GM19193 (cell line): ENCODE measurements around the gene FYB1.

Experiments
- POLR2A ChIP-seq: IDR thresholded peaks from 4 replicates; pipeline ENCODE4 v1.6.1; 2011; ENCODE audit not compliant: insufficient read depth, insufficient read length; ENCODE audit errors: extremely low read depth

Gene FYB1

DNA sequence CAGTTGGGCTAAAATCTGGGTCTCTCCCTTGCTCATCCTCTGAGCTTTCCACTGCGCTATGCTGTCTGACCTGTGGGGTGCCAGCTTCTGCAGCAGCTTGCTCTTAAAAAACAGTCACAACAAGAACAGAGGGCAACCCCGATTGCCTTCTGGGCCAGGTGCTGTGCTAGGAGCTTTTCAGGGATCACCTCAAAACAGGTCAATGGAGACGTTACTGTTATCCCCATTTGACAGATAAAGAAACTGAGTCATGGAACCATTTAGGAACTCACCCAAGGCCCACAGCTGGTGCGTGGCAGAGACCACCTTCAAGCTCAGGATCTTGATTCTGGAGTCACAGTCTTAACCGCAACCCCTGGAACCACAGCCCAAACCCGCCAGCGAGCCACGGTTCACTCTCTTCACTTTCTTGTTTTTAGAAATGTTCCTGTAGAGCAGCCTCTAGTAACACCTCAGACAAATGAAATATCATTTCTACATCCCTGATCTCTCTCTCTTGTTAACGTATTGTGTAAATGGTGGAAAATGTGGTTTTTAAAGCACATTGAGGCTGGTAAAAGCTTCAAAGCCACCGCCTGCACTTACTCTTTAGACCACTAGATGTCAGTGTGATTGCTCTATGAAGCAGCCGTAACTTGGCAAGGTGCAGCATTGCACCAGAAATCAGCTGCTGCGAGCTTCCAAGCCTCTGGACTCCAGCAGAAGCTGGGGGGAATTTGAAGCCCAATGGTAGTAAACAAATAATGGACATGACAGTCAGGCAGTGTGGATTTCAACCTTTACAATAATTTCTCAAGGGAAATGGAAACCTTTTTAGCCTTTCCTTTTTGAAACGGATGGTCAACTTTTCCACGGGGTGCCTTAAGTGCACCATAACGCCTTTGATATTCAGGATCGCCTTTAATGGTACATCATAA, 1.7 kb downstream of the FYB1 start:
- TF ChIP-seq POLR2A = no peak

DNA sequence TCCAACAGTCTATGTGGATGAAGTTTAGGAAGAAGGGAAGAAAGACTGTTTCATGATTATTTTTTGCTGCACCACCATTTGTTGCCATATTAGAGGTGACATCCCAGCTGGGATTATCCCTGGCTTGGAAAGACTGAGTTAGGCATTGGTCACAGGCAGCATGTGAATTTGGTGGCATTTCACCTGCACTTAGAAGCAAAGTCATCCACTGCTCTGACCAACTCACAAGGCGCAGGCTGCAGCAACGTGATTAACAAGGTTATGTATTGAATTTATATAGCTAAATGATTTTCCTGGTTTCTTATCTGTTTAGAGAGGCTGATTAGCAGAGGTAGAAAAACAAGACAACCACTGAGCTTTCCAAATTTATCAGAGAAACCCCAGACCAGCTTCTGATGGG, 2.7 kb downstream of the FYB1 start:
- no peak for TF ChIP-seq POLR2A

DNA sequence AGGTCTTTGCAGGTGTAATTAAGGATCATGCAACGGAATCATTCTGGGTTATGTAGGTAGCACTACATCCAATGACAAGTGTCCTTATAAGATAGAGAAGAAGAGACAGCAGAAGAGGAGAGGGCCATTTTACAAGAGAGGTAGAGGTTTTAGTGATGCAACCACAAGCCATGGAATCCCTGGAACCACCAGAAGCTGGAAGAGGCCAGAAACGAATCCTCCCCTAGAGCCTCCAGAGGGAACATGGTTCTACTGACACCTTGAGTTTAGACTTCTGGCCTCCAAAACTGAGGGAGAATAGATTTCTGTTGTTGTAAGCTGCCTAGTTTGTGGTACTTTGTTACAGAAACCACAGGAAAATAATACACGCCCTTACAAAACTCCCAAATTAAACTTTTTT, 3.5 kb downstream of the FYB1 start:
- TF ChIP-seq POLR2A = no peak

DNA sequence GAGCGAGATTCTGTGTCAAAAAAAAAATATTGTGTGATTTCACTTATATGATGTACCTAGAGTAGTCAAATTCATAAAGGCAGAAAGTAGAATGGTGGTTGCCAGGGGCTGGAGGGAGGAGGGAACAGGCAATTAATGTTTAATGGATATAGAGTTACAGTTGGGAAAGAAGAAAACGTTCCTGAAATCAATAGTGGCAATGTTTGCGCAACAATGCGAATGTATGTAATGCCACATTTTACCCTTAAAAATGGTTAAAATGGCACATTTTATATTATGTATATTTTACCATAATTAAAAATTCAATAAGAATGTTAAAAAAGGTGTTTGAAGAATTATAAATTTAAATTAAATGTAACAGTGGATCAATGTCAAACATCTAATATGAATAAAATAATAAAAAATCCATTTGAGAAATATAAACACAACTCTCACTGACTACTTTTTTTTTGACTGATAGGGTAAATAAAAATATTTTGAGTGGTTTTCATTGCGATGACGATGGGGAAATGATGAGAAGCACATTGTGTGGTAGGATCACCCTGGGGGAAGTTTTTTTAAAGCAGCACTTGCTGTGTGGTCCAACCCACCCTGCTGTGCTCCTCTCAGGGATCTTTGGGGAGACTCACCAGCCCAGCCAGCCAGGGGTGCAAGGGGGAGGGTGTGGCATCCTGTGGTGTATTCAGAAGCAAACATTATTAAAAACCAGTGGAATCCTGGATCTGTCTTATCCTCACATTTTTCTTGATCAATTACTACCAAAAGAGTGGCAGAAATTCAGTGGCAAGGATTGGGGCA, 4.3 kb downstream of the FYB1 start:
- no peak for TF ChIP-seq POLR2A

DNA sequence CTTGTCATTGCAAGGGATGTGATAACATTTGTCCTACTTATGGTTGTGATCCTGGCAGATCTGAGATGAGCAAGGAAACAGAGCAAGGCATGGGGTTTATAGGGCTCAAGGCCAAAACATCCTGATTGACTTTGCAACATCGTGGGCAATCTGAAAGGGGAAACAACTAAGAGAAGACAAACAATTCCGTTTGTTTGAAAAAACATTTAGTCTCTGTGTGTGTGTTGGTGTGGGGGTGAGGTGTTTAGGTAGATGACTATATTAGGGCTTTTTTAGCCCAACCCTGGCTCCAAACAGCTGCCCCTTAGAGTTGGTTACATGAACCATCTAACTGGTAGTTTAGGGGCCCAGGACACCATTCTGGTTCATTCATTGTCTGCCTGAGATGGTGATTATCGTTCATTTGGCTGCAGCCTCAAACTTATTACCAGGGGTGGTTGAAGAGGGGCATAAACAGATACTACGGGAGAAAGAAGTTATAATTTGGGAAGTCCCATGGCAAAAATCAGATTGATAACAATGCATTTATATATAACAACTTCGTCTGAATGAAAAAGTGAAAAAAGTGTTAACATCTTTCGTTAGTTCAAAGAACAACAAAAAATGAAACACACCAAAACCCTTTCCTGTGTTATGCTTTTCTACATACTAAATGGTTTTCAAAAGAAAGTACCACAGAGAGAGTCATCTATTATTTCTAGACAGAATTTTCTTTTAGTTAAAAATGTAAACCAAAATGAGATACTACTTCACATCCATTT, 5.7 kb downstream of the FYB1 start:
- no peak for TF ChIP-seq POLR2A

DNA sequence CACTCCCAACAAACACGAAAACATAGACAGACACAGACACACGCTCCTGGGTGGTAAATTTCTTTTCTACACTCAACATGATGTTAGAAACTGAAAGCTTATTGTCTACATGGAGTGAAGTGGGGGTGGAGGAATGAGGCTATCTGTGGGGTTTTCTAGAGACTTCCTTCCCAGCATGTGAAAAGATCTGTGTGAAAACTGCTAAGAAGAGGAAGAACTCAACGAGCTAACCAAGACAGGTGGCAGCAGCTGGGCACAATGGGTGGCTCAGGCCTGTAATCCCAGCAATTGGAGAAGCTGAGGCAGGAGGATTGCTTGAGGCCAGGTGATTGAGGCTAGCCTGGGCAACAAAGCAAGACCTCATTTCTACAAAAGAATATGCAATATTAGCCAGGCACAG, 7.6 kb downstream of the FYB1 start:
- TF ChIP-seq POLR2A = no peak

DNA sequence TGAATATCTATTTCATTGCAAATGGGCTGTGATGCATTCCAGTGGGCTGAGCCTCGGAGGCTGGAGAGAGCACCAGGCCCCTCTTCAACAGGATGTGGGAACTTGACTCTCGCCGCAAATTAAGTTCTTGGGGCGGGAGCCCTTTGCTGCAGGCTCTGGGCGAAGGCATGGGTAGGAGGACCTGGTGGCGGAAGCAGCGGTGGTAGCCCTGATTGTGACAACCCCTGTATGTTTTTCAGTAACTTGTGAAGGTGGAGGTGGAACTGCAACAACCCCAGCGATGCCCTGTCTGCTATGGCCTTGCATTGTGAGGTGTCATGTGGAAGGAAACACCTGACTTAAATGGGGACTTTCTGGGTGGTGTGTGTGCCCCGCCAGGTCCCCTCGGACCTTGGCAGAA, 9.4 kb downstream of the FYB1 start:
- no peak for TF ChIP-seq POLR2A

DNA sequence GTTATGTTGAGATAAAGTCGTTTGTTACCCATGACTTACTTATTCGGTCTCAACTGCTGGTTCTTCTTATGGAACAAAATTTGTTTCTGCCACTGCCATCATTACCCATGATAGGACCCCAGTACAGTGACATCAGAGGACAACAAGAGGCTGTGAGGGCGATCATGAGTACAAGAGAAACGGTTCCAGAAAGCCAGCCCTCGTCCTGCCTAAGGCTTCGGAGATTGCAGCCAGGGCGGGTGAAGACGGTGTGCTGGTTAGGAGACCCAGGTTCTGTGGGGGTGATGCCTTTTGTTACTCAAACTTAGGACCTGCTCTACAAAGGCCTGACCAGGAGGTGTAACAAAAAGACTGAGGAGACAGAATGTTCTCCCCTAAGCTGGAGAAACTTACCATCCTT, 10.9 kb downstream of the FYB1 start:
- TF ChIP-seq POLR2A = no peak

DNA sequence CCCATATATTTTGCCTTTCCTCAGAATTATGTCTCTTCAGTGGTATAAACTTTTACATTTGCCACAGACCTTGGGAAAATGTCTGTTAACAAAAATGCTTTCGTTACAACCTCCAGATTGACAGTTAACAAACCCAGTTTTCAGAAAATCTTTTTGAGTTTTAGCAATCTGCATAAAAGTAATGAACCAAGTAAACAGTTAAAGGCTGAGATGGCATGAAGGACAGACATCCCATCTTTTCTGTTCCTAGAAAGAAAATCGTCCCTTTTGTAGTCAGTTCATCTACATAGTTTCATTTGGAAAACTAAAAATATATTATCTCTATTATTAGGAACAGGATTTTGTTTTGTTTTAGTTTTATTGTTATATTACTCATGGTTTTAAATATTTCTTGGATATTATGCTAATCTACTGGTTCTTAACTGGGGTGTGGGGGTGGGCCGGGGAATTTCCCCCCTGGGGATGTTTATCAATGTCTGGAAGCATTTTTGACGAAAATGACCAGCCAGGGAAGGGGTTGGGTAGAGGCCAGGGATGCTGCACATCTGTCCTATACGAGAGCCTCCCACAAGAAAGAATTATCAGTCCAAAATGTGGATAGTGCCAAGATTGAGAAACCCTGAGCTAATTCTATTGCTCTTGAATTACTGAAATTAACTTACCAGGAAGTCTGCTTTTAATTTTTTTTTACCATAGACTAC, 11.9 kb downstream of the FYB1 start:
- no peak for TF ChIP-seq POLR2A

DNA sequence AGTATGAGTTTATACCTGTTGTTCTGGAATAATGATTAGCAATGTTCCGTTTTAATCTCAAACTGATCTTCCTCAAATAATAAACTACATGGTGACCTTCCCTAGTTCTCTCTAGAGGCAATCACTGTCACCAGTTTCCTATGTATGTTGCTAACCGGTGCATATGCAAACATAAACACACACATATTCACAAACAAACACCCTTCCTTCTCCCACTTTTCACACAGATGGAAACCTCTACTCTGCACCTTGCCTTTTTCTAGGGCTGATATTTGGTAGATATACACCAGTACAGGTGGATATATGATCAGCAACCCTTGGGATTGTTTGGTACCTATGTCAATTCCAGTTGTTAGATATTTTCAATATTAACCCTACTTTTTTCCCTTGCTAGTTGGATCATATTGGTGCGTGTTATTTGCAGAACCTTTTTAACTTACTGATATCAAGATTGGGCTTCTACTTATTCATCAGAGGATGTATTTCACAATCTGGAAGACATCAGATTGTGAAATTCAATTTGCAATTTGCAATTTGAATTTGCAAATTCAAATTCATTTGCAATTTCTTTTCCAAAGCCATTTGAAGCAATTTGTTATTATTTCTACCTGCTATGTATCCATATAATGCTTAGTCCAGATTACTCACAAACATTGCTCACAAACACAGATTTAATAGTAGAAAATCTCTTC, 12.6 kb downstream of the FYB1 start:
- TF ChIP-seq POLR2A = no peak

DNA sequence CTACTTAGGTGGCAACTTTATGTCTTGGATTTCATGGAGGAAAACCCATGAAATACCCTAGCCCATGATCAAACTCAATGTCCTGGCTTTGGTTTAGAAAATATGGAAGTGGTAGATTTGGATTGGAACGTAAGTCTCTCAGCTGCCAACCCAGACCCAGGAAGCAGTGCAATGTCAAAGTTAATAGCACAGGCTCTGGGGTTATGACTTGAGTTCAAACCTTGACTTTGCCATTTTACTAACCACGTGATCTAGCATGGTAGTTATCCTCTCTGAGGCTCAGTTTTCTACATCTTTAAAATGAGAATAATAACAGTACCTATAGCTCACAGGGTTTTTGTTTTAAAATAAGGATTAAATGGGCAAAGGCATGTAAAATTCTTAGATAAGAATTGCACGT, 13.8 kb downstream of the FYB1 start:
- no peak for TF ChIP-seq POLR2A

DNA sequence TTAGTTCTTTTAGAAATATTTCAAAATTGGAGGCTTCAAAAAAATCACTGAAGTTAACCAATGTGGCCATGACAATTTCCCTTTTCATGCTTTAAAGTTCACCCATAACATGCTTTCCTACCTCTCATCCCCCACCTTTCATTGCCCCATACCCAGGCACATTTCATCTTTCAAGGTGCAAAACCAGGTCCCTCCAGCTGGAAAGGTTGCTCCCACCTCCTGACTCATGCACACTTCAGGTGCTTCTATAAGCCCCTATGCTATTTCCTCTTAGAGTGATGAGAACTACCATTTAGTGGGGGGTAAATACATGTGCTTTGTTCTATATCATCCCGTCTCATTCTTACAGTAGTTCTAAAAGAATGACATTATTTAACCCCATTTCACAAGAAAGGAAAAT, 15.4 kb downstream of the FYB1 start:
- TF ChIP-seq POLR2A = no peak

DNA sequence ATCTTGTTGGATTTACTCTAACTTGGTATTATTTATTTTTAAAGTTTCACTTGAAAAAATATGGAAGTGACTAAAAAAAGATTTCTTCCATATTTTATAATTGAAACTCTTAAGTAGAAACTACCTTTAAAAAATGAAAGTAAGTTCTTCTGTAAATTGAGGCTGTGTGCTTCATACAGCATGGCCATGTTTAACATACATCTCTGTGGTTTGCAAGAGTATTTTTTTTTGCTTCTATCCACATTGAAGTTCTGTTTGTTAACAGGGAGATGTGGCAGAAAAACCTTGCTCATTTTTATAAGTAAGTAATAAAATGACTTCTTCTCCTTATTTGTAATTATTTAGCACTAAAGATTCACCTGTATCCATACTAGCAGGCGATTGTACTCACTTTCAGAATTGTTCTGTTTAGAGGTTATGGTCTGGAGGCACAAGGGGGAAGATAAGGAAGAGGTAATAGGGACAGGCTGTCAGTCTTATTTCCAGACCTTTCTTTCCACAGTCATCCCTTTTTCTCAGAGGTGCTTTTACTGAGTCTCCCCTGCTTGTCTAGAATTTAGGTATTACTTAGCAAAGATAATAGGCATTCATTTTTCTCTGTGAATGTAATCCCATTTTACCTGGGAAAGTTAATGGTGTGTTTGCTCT, 16.0 kb downstream of the FYB1 start:
- no peak for TF ChIP-seq POLR2A

DNA sequence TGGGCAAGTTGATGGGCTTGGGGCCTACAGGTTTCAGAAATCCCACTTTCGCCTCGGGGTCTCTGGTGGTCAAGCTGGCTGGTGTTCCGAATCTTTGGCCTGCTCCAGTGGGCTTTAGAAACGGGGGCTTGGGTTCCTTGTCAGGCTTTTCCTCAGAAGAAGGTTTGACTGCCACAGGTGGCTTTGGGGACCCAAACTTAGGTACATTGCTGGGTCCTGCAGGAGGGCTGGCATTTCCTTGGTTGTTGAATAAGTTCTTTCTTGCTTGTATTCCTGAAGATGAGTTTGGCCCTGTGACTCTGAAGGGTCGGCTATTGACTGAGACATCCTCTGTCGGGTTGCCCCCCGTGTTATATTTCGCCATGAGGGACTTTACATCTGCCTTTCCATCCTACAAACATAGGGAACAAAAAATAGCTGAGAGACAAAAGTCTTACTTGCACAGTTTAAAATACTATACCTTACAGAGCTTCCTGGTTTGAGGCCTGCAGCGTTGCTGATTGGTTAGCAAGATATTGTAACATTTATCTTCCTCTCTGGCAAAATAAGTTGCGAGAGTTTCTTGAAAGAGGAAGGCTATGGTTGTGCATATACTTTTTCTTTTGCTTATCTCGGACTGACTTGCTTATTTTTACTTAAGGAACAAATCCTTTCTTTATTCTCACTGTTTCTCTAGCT, 16.6 kb downstream of the FYB1 start:
- TF ChIP-seq POLR2A = no peak
